Loucy (cell line): ENCODE data around the gene ROBO1.

ENCODE experiments used
- H2AFZ ChIP-seq: fragments of 200-600 bp; sonication (generic); 2 replicates; pipeline ENCODE4 v1.6.0; 2016; ENCODE audit warnings: antibody characterized with exemption, mild to moderate bottlenecking, low read length, moderate library complexity
- H3F3A ChIP-seq: fragments of 200-600 bp; 2 replicates; pipeline ENCODE4 v1.6.0; 2016; ENCODE audit warnings: antibody characterized with exemption, low read depth, mild to moderate bottlenecking
- H3K27me3 ChIP-seq: fragments of 200-600 bp; sonication (generic); 2 replicates; pipeline ENCODE4 v1.6.1; 2014; ENCODE audit warnings: low read length, mild to moderate bottlenecking; ENCODE audit not compliant: insufficient read depth, poor library complexity, severe bottlenecking
- H3K36me3 ChIP-seq: fragments of 200-600 bp; sonication (generic); 2 replicates; pipeline ENCODE4 v1.6.1; 2016; ENCODE audit warnings: low read length; ENCODE audit not compliant: insufficient read depth
- H3K4me1 ChIP-seq: fragments of 200-600 bp; sonication (generic); 2 replicates; pipeline ENCODE4 v1.5.1; 2014; ENCODE audit warnings: low read length, mild to moderate bottlenecking; ENCODE audit not compliant: insufficient read depth, poor library complexity, severe bottlenecking
- H3K4me2 ChIP-seq: fragments of 200-600 bp; sonication (generic); 2 replicates; pipeline ENCODE4 v1.6.0; 2014; ENCODE audit warnings: antibody characterized with exemption, low read length, low read depth, mild to moderate bottlenecking; ENCODE audit not compliant: poor library complexity, severe bottlenecking
- H3K4me3 ChIP-seq: fragments of 200-600 bp; sonication (generic); 2 replicates; pipeline ENCODE4 v1.5.1; 2014; ENCODE audit warnings: low read length, mild to moderate bottlenecking, mixed read lengths; ENCODE audit not compliant: poor library complexity, severe bottlenecking
- H3K79me2 ChIP-seq: fragments of 200-600 bp; sonication (generic); 2 replicates; pipeline ENCODE4 v1.6.1; 2014; ENCODE audit warnings: low read length; ENCODE audit not compliant: insufficient read depth
- H3K9ac ChIP-seq: fragments of 200-600 bp; sonication (generic); 2 replicates; pipeline ENCODE4 v1.6.0; 2014; ENCODE audit warnings: mild to moderate bottlenecking, low read depth, low read length, moderate library complexity; ENCODE audit not compliant: poor library complexity, severe bottlenecking
- H3K9me2 ChIP-seq: fragments of 200-600 bp; sonication (generic); replicated peaks from 2 replicates; pipeline ENCODE4 v1.6.1; 2016; ENCODE audit warnings: low read depth, low read length, mixed read lengths
- H3K9me3 ChIP-seq: fragments of 200-600 bp; sonication (generic); 2 replicates; pipeline ENCODE4 v1.6.1; 2014; ENCODE audit warnings: mild to moderate bottlenecking, antibody characterized with exemption, low read length, low read depth; ENCODE audit not compliant: insufficient read depth
- H4K20me1 ChIP-seq: fragments of 200-600 bp; sonication (generic); 2 replicates; pipeline ENCODE4 v1.6.0; 2014; ENCODE audit warnings: antibody characterized with exemption, low read length, mild to moderate bottlenecking; ENCODE audit not compliant: insufficient read depth, poor library complexity, severe bottlenecking
- CTCF ChIP-seq: fragments of 200-600 bp; sonication (generic); conservative IDR thresholded peaks from 2 replicates; pipeline ENCODE4 v1.5.1; 2014; ENCODE audit warnings: mild to moderate bottlenecking, antibody characterized with exemption, low read length
- EZH2phosphoT487 ChIP-seq: fragments of 200-600 bp; IDR thresholded peaks from 2 replicates; pipeline ENCODE4 v1.6.1; 2018; ENCODE audit warnings: antibody characterized with exemption, mild to moderate bottlenecking, moderate library complexity, borderline replicate concordance

Gene ROBO1

GRCh38 chr3:78629544-78629943, 1138.3 kb downstream of the ROBO1 start:
- Histone ChIP-seq H3K9me3 (no peaks in the 10 kb centered on the region), H2AFZ (no peak overlapping the region), H3K4me3 (no peak overlapping the region), H4K20me1 (no peaks in the 10 kb centered on the region), H3K27me3 (no peaks in the 10 kb centered on the region), H3K36me3 (no peaks in the 10 kb centered on the region), H3K4me2 (no peak overlapping the region), H3F3A (no peaks in the 10 kb centered on the region), H3K79me2 (no peaks in the 10 kb centered on the region), H3K9ac (no peak overlapping the region), H3K4me1 (no peaks in the 10 kb centered on the region), H3K9me2 (no peaks in the 10 kb centered on the region)
- no peak for TF ChIP-seq EZH2phosphoT487
- no peak for TF ChIP-seq CTCF

- Histone ChIP-seq H3K79me2 (no peaks in the 10 kb centered on the region), H2AFZ (no peak overlapping the region), H3K36me3 (no peaks in the 10 kb centered on the region), H3K4me2 (no peak overlapping the region), H3K9ac (no peak overlapping the region), H3K4me1 (no peaks in the 10 kb centered on the region), H3K9me2 (peaks cover 5% of the 10 kb centered on the region; the same call in 1 of the 2 replicates), H4K20me1 (no peaks in the 10 kb centered on the region), H3K9me3 (no peaks in the 10 kb centered on the region; the same call in 1 of the 2 replicates), H3K27me3 (no peaks in the 10 kb centered on the region), H3F3A (no peaks in the 10 kb centered on the region), H3K4me3 (no peak overlapping the region)
- TF ChIP-seq CTCF (no peak), EZH2phosphoT487 (no peak)
These were observed 1146.6 kb downstream of the ROBO1 start for GRCh38 chr3:78621061-78621716.

GRCh38 chr3:78614486-78614885, 1153.3 kb downstream of the ROBO1 start:
- Histone ChIP-seq H3K4me1 (no peaks in the 10 kb centered on the region), H3K9ac (no peak overlapping the region), H3K9me2 (no peaks in the 10 kb centered on the region), H3K9me3 (no peaks in the 10 kb centered on the region), H3K4me3 (no peak overlapping the region), H2AFZ (no peak overlapping the region), H3F3A (no peaks in the 10 kb centered on the region), H3K36me3 (no peaks in the 10 kb centered on the region), H4K20me1 (no peaks in the 10 kb centered on the region), H3K4me2 (no peak overlapping the region), H3K27me3 (no peaks in the 10 kb centered on the region), H3K79me2 (no peaks in the 10 kb centered on the region)
- TF ChIP-seq CTCF (no peak), EZH2phosphoT487 (no peak)
